Loucy (cell line): ENCODE measurements around the gene CD300LG.

ENCODE experiments used
- EZH2phosphoT487 ChIP-seq: fragments of 200-600 bp; IDR thresholded peaks from 2 replicates; pipeline ENCODE4 v1.6.1; 2018; ENCODE audit warnings: antibody characterized with exemption, mild to moderate bottlenecking, moderate library complexity, borderline replicate concordance
- TF ChIP-seq, protein P1 (sequence below): fragments of 200-600 bp; sonication (generic); conservative IDR thresholded peaks from 2 replicates; pipeline ENCODE4 v1.5.1; 2014; ENCODE audit warnings: mild to moderate bottlenecking, antibody characterized with exemption, low read length

GRCh38 chr17:43839670-43840108 is 7.3 kb upstream of the CD300LG start:
- TF ChIP-seq, protein P1, sequence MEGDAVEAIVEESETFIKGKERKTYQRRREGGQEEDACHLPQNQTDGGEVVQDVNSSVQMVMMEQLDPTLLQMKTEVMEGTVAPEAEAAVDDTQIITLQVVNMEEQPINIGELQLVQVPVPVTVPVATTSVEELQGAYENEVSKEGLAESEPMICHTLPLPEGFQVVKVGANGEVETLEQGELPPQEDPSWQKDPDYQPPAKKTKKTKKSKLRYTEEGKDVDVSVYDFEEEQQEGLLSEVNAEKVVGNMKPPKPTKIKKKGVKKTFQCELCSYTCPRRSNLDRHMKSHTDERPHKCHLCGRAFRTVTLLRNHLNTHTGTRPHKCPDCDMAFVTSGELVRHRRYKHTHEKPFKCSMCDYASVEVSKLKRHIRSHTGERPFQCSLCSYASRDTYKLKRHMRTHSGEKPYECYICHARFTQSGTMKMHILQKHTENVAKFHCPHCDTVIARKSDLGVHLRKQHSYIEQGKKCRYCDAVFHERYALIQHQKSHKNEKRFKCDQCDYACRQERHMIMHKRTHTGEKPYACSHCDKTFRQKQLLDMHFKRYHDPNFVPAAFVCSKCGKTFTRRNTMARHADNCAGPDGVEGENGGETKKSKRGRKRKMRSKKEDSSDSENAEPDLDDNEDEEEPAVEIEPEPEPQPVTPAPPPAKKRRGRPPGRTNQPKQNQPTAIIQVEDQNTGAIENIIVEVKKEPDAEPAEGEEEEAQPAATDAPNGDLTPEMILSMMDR = no peak
- TF ChIP-seq EZH2phosphoT487 = no peak
